ENCODE measurements around the gene PADI1. TPM values are rescaled to one million over a fixed set of nuclear protein-coding genes. Genes with fewer than 3 reads are reported as not detected.

PADI1 gene
- total and polyA plus RNA-seq, 2 donors: 0.14 to 0.57 TPM

GRCh38 chr1:17177651-17178050 is 27.3 kb upstream of the PADI1 start:
- H3K36me3 ChIP-seq (ENCODE audit: control insufficient read depth in 2 of 2, insufficient read depth in 2 of 2, low read length in 1 of 2): no peaks in the 10 kb centered on the region
- H3K9me3 ChIP-seq (ENCODE audit: control insufficient read depth in 2 of 2, insufficient read depth in 1 of 2, low read length in 1 of 2): no peaks in the 10 kb centered on the region
- H3K4me3 ChIP-seq (ENCODE audit: low read length in 2 of 2): no peak overlapping the region
- 95% methylated on average over 1 of the region's 1 CpG for WGBS
- peaks cover 6 to 8% of the 10 kb centered on the region in 2 donors for H3K4me1 ChIP-seq (ENCODE audit: control insufficient read depth in 2 of 2, insufficient read depth in 2 of 2, low read length in 2 of 2)
- no peak overlapping the region for H3K27ac ChIP-seq (ENCODE audit: low read depth in 1 of 2, low read length in 1 of 2)
- H3K27me3 ChIP-seq (ENCODE audit: control insufficient read depth in 2 of 2, insufficient read depth in 1 of 2, low read length in 1 of 2): no peaks in the 10 kb centered on the region
- no peak for DNase-seq (ENCODE audit: low read depth in 6 of 9, low spot score in 9 of 9)

GRCh38 chr1:17181781-17182464 is 23.0 kb upstream of the PADI1 start:
- Histone ChIP-seq H3K27me3 (ENCODE audit: control insufficient read depth in 2 of 2, insufficient read depth in 1 of 2, low read length in 1 of 2) (no peaks in the 10 kb centered on the region), H3K4me3 (ENCODE audit: low read length in 2 of 2) (no peak overlapping the region), H3K9me3 (ENCODE audit: control insufficient read depth in 2 of 2, insufficient read depth in 1 of 2, low read length in 1 of 2) (no peaks in the 10 kb centered on the region), H3K36me3 (ENCODE audit: control insufficient read depth in 2 of 2, insufficient read depth in 2 of 2, low read length in 1 of 2) (no peaks in the 10 kb centered on the region), H3K4me1 (ENCODE audit: control insufficient read depth in 2 of 2, insufficient read depth in 2 of 2, low read length in 2 of 2) (peaks cover 29 to 45% of the 10 kb centered on the region in 2 donors), H3K27ac (ENCODE audit: low read depth in 1 of 2, low read length in 1 of 2) (peak overlapping the region; percentile 84 to 87)
- WGBS: 6% methylated on average over 6 of the region's 6 CpGs
- DNase-seq (ENCODE audit: low read depth in 6 of 9, low spot score in 9 of 9): peak in 8 of 9 donors; percentile 28 to 85 (median 40)

- no peak for DNase-seq (ENCODE audit: low read depth in 6 of 9, low spot score in 9 of 9)
- Histone ChIP-seq H3K4me3 (ENCODE audit: low read length in 2 of 2) (no peak overlapping the region), H3K27me3 (ENCODE audit: control insufficient read depth in 2 of 2, insufficient read depth in 1 of 2, low read length in 1 of 2) (no peaks in the 10 kb centered on the region), H3K36me3 (ENCODE audit: control insufficient read depth in 2 of 2, insufficient read depth in 2 of 2, low read length in 1 of 2) (no peaks in the 10 kb centered on the region), H3K4me1 (ENCODE audit: control insufficient read depth in 2 of 2, insufficient read depth in 2 of 2, low read length in 2 of 2) (peaks cover 36 to 55% of the 10 kb centered on the region in 2 donors), H3K9me3 (ENCODE audit: control insufficient read depth in 2 of 2, insufficient read depth in 1 of 2, low read length in 1 of 2) (peaks cover 0 to 4% of the 10 kb centered on the region in 2 donors), H3K27ac (ENCODE audit: low read depth in 1 of 2, low read length in 1 of 2) (no peak overlapping the region)
- 97% methylated on average over 12 of the region's 12 CpGs for WGBS
Observed at GRCh38 chr1:17183388-17184160, 21.4 kb upstream of the PADI1 start.

GRCh38 chr1:17184161-17184665 is 20.7 kb upstream of the PADI1 start:
- Histone ChIP-seq H3K9me3 (ENCODE audit: control insufficient read depth in 2 of 2, insufficient read depth in 1 of 2, low read length in 1 of 2) (peaks cover 0 to 4% of the 10 kb centered on the region in 2 donors), H3K27ac (ENCODE audit: low read depth in 1 of 2, low read length in 1 of 2) (no peak overlapping the region), H3K4me1 (ENCODE audit: control insufficient read depth in 2 of 2, insufficient read depth in 2 of 2, low read length in 2 of 2) (peaks cover 36 to 55% of the 10 kb centered on the region in 2 donors), H3K36me3 (ENCODE audit: control insufficient read depth in 2 of 2, insufficient read depth in 2 of 2, low read length in 1 of 2) (no peaks in the 10 kb centered on the region), H3K27me3 (ENCODE audit: control insufficient read depth in 2 of 2, insufficient read depth in 1 of 2, low read length in 1 of 2) (no peaks in the 10 kb centered on the region), H3K4me3 (ENCODE audit: low read length in 2 of 2) (no peak overlapping the region)
- DNase-seq (ENCODE audit: low read depth in 6 of 9, low spot score in 9 of 9): no peak
- WGBS: 96% methylated on average over 7 of the region's 7 CpGs

- Histone ChIP-seq H3K4me1 (ENCODE audit: control insufficient read depth in 2 of 2, insufficient read depth in 2 of 2, low read length in 2 of 2) (peaks cover 36 to 55% of the 10 kb centered on the region in 2 donors), H3K9me3 (ENCODE audit: control insufficient read depth in 2 of 2, insufficient read depth in 1 of 2, low read length in 1 of 2) (peaks cover 0 to 4% of the 10 kb centered on the region in 2 donors), H3K27ac (ENCODE audit: low read depth in 1 of 2, low read length in 1 of 2) (peak overlapping the region in 1 of 2 donors; percentile 99), H3K36me3 (ENCODE audit: control insufficient read depth in 2 of 2, insufficient read depth in 2 of 2, low read length in 1 of 2) (no peaks in the 10 kb centered on the region), H3K4me3 (ENCODE audit: low read length in 2 of 2) (no peak overlapping the region), H3K27me3 (ENCODE audit: control insufficient read depth in 2 of 2, insufficient read depth in 1 of 2, low read length in 1 of 2) (no peaks in the 10 kb centered on the region)
- WGBS: 86% methylated on average over 13 of the region's 13 CpGs
- DNase-seq (ENCODE audit: low read depth in 6 of 9, low spot score in 9 of 9): no peak
Observed at GRCh38 chr1:17184822-17185484, 20.0 kb upstream of the PADI1 start.

GRCh38 chr1:17185485-17185860 is 19.5 kb upstream of the PADI1 start:
- 96% methylated on average over 3 of the region's 3 CpGs for WGBS
- Histone ChIP-seq H3K4me1 (ENCODE audit: control insufficient read depth in 2 of 2, insufficient read depth in 2 of 2, low read length in 2 of 2) (peaks cover 36 to 55% of the 10 kb centered on the region in 2 donors), H3K27me3 (ENCODE audit: control insufficient read depth in 2 of 2, insufficient read depth in 1 of 2, low read length in 1 of 2) (no peaks in the 10 kb centered on the region), H3K36me3 (ENCODE audit: control insufficient read depth in 2 of 2, insufficient read depth in 2 of 2, low read length in 1 of 2) (no peaks in the 10 kb centered on the region), H3K27ac (ENCODE audit: low read depth in 1 of 2, low read length in 1 of 2) (peak overlapping the region in 1 of 2 donors; percentile 99), H3K9me3 (ENCODE audit: control insufficient read depth in 2 of 2, insufficient read depth in 1 of 2, low read length in 1 of 2) (peaks cover 0 to 4% of the 10 kb centered on the region in 2 donors), H3K4me3 (ENCODE audit: low read length in 2 of 2) (no peak overlapping the region)
- no peak for DNase-seq (ENCODE audit: low read depth in 6 of 9, low spot score in 9 of 9)

- peak in 8 of 9 donors; percentile 39 to 85 (median 49) for DNase-seq (ENCODE audit: low read depth in 6 of 9, low spot score in 9 of 9)
- H3K27ac ChIP-seq (ENCODE audit: low read depth in 1 of 2, low read length in 1 of 2): peak overlapping the region; percentile 71 to 99
- H3K4me3 ChIP-seq (ENCODE audit: low read length in 2 of 2): no peak overlapping the region
- peaks cover 0 to 4% of the 10 kb centered on the region in 2 donors for H3K9me3 ChIP-seq (ENCODE audit: control insufficient read depth in 2 of 2, insufficient read depth in 1 of 2, low read length in 1 of 2)
- no peaks in the 10 kb centered on the region for H3K27me3 ChIP-seq (ENCODE audit: control insufficient read depth in 2 of 2, insufficient read depth in 1 of 2, low read length in 1 of 2)
- WGBS: 34% methylated on average over 9 of the region's 9 CpGs
- no peaks in the 10 kb centered on the region for H3K36me3 ChIP-seq (ENCODE audit: control insufficient read depth in 2 of 2, insufficient read depth in 2 of 2, low read length in 1 of 2)
- peaks cover 36 to 55% of the 10 kb centered on the region in 2 donors for H3K4me1 ChIP-seq (ENCODE audit: control insufficient read depth in 2 of 2, insufficient read depth in 2 of 2, low read length in 2 of 2)
Observed at GRCh38 chr1:17186216-17186909, 18.6 kb upstream of the PADI1 start.

GRCh38 chr1:17187051-17187450 is 17.9 kb upstream of the PADI1 start:
- Histone ChIP-seq H3K36me3 (ENCODE audit: control insufficient read depth in 2 of 2, insufficient read depth in 2 of 2, low read length in 1 of 2) (no peaks in the 10 kb centered on the region), H3K27ac (ENCODE audit: low read depth in 1 of 2, low read length in 1 of 2) (peak overlapping the region; percentile 71 to 99), H3K27me3 (ENCODE audit: control insufficient read depth in 2 of 2, insufficient read depth in 1 of 2, low read length in 1 of 2) (no peaks in the 10 kb centered on the region), H3K4me3 (ENCODE audit: low read length in 2 of 2) (no peak overlapping the region), H3K9me3 (ENCODE audit: control insufficient read depth in 2 of 2, insufficient read depth in 1 of 2, low read length in 1 of 2) (peaks cover 0 to 4% of the 10 kb centered on the region in 2 donors), H3K4me1 (ENCODE audit: control insufficient read depth in 2 of 2, insufficient read depth in 2 of 2, low read length in 2 of 2) (peaks cover 32 to 50% of the 10 kb centered on the region in 2 donors)
- DNase-seq (ENCODE audit: low read depth in 6 of 9, low spot score in 9 of 9): peak in 5 of 9 donors; percentile 33 to 76 (median 47)
- WGBS: 42% methylated on average over 6 of the region's 6 CpGs

Measured in thymus (tissue), 11 donors.